Activated CD4-positive, alpha-beta T cell treated with anti-CD3 and anti-CD28 coated beads, Interleukin-2, amount 10 ng/mL, durations not matched to agents 24 days and 14 days (primary cell): ENCODE results near the gene NAT16. TPM values are rescaled to one million over a fixed set of nuclear protein-coding genes. Genes with fewer than 3 reads are reported as not detected.
"Not testable (repeated sequence)": the region's sequence is repeated elsewhere in the genome, so short reads cannot be mapped to it uniquely, and the experiment has no call there.

Experiments used
- DNase-seq: peaks from one replicate; pipeline ENCODE4 v3.0.0; 2022
- H3K27ac Mint-ChIP-seq: one replicate; pipeline ENCODE4 v1.8.0; 2022; ENCODE audit warnings: mild to moderate bottlenecking, mixed read lengths
- H3K27me3 Mint-ChIP-seq: one replicate; pipeline ENCODE4 v1.8.0; 2022; ENCODE audit warnings: mixed read lengths
- H3K36me3 Mint-ChIP-seq: one replicate; pipeline ENCODE4 v1.8.0; 2022; ENCODE audit warnings: low read depth, mild to moderate bottlenecking, mixed read lengths
- H3K4me1 Mint-ChIP-seq: one replicate; pipeline ENCODE4 v1.8.0; 2021; ENCODE audit warnings: mixed read lengths
- H3K4me3 Mint-ChIP-seq: one replicate; pipeline ENCODE4 v1.8.0; 2022; ENCODE audit warnings: mild to moderate bottlenecking, moderate library complexity, mixed read lengths
- H3K9me3 Mint-ChIP-seq: one replicate; pipeline ENCODE4 v1.8.0; 2021; ENCODE audit warnings: mixed read lengths
- intact Hi-C: fragments of 100-400 bp; cut with micrococcal nuclease; formaldehyde crosslinking; loops from one replicate; pipeline ENCODE4 v1.15.1; 2023
- total RNA-seq: library from RNA; stranded (reverse); gene quantifications from 2 replicates; pipeline ENCODE4 v1.2.3, GENCODE V29; 2022

NAT16 gene
- total RNA-seq, 1 donor from 2014 or later = not detected

- Mint-ChIP-seq H3K9me3 (peaks cover 3% of the 10 kb centered on the region), H3K4me3 (no peak overlapping the region), H3K27me3 (peaks cover 24% of the 10 kb centered on the region), H3K4me1 (peaks cover 17% of the 10 kb centered on the region), H3K27ac (no peak overlapping the region), H3K36me3 (peaks cover 4% of the 10 kb centered on the region)
- intact Hi-C loops = no loop called here
- DNase-seq = no peak
Observed at GRCh38 chr7:101151908-101152651, 28.0 kb downstream of the NAT16 start.

GRCh38 chr7:101140746-101141382, 39.2 kb downstream of the NAT16 start:
- Mint-ChIP-seq H3K27me3 (peaks cover 30% of the 10 kb centered on the region), H3K36me3 (no peaks in the 10 kb centered on the region), H3K27ac (no peak overlapping the region), H3K4me3 (no peak overlapping the region), H3K4me1 (peaks cover 36% of the 10 kb centered on the region), H3K9me3 (no peaks in the 10 kb centered on the region)
- DNase-seq = no peak
- intact Hi-C loops = no loop called here

- Mint-ChIP-seq H3K9me3 (no peaks in the 10 kb centered on the region), H3K27ac (peak overlapping the region; percentile 41), H3K27me3 (peaks cover 30% of the 10 kb centered on the region), H3K4me3 (no peak overlapping the region), H3K36me3 (no peaks in the 10 kb centered on the region), H3K4me1 (peaks cover 36% of the 10 kb centered on the region)
- no peak for DNase-seq
- intact Hi-C loops = no loop called here
Observed at GRCh38 chr7:101140339-101140699, 39.8 kb downstream of the NAT16 start.

GRCh38 chr7:101138213-101138870, 41.8 kb downstream of the NAT16 start:
- intact Hi-C loops = loop anchor here (1.0 kb wide), 1 partner anchor 53 kb away; the partner anchor contains the start of gene TRIM56
- Mint-ChIP-seq H3K27me3 (peaks cover 30% of the 10 kb centered on the region), H3K27ac (peak overlapping the region; percentile 74), H3K9me3 (no peaks in the 10 kb centered on the region), H3K4me3 (peak overlapping the region; percentile 66), H3K36me3 (no peaks in the 10 kb centered on the region), H3K4me1 (peaks cover 44% of the 10 kb centered on the region)
- DNase-seq = peak; percentile 90

GRCh38 chr7:101137651-101138212, 42.4 kb downstream of the NAT16 start:
- Mint-ChIP-seq H3K36me3 (no peaks in the 10 kb centered on the region), H3K4me3 (peak overlapping the region; percentile 66), H3K27me3 (peaks cover 26% of the 10 kb centered on the region), H3K27ac (peak overlapping the region; percentile 79), H3K4me1 (peaks cover 43% of the 10 kb centered on the region), H3K9me3 (no peaks in the 10 kb centered on the region)
- intact Hi-C loops = loop anchor here (1.0 to 2.0 kb wide), 3 partner anchors 13 to 52 kb away; partner anchors contain the start of gene TRIM56
- DNase-seq = no peak

GRCh38 chr7:101134399-101134980, 45.6 kb downstream of the NAT16 start:
- H3K27me3 Mint-ChIP-seq = peaks cover 38% of the 10 kb centered on the region

GRCh38 chr7:101133621-101134398, 46.3 kb downstream of the NAT16 start:
- Mint-ChIP-seq H3K4me1 (peaks cover 35% of the 10 kb centered on the region), H3K4me3 (no peak overlapping the region), H3K9me3 (no peaks in the 10 kb centered on the region), H3K36me3 (no peaks in the 10 kb centered on the region), H3K27me3 (peaks cover 40% of the 10 kb centered on the region), H3K27ac (no peak overlapping the region)
- no peak for DNase-seq
- intact Hi-C loops = no loop called here

More at GRCh38 chr7:101134399-101134980, 45.6 kb downstream of the NAT16 start:
- intact Hi-C loops = no loop called here
- peaks cover 35% of the 10 kb centered on the region for H3K4me1 Mint-ChIP-seq
- no peaks in the 10 kb centered on the region for H3K9me3 Mint-ChIP-seq
- no peak overlapping the region for H3K4me3 Mint-ChIP-seq
- no peak for DNase-seq
- no peaks in the 10 kb centered on the region for H3K36me3 Mint-ChIP-seq
- H3K27ac Mint-ChIP-seq = no peak overlapping the region

GRCh38 chr7:101132626-101133600, 47.2 kb downstream of the NAT16 start:
- H3K4me1 Mint-ChIP-seq = peaks cover 32% of the 10 kb centered on the region
- intact Hi-C loops, H3K4me3 Mint-ChIP-seq, DNase-seq, H3K36me3 Mint-ChIP-seq, H3K27ac Mint-ChIP-seq, H3K9me3 Mint-ChIP-seq: not testable (repeated sequence)
- peaks cover 46% of the 10 kb centered on the region for H3K27me3 Mint-ChIP-seq

- Mint-ChIP-seq H3K4me1 (peaks cover 41% of the 10 kb centered on the region), H3K27me3 (peaks cover 47% of the 10 kb centered on the region), H3K36me3 (no peaks in the 10 kb centered on the region), H3K27ac (peak overlapping the region; percentile 40), H3K9me3 (no peaks in the 10 kb centered on the region), H3K4me3 (no peak overlapping the region)
- DNase-seq = no peak
- intact Hi-C loops = no loop called here
Observed at GRCh38 chr7:101129603-101130117, 50.4 kb downstream of the NAT16 start.

- H3K36me3 Mint-ChIP-seq = no peaks in the 10 kb centered on the region
- intact Hi-C loops = no loop called here
- DNase-seq = no peak
- peaks cover 38% of the 10 kb centered on the region for H3K4me1 Mint-ChIP-seq
- no peaks in the 10 kb centered on the region for H3K9me3 Mint-ChIP-seq
- peaks cover 44% of the 10 kb centered on the region for H3K27me3 Mint-ChIP-seq
- no peak overlapping the region for H3K4me3 Mint-ChIP-seq
- H3K27ac Mint-ChIP-seq = no peak overlapping the region
Observed at GRCh38 chr7:101128040-101128834, 51.9 kb downstream of the NAT16 start.

- peaks cover 40% of the 10 kb centered on the region for H3K4me1 Mint-ChIP-seq
- peak overlapping the region; percentile 56 for H3K4me3 Mint-ChIP-seq
Observed at GRCh38 chr7:101127460-101128039, 52.5 kb downstream of the NAT16 start.

More at GRCh38 chr7:101127460-101128039, 52.5 kb downstream of the NAT16 start:
- no peak for DNase-seq
- intact Hi-C loops = no loop called here
- H3K36me3 Mint-ChIP-seq = no peaks in the 10 kb centered on the region
- H3K27me3 Mint-ChIP-seq = peaks cover 47% of the 10 kb centered on the region
- no peaks in the 10 kb centered on the region for H3K9me3 Mint-ChIP-seq
- H3K27ac Mint-ChIP-seq = peak overlapping the region; percentile 4
